HG02981 (cell line): ENCODE data around the gene ZSWIM4.
"Not testable (repeated sequence)": the region's sequence is repeated elsewhere in the genome, so short reads cannot be mapped to it uniquely, and the experiment has no call there.

Experiments
- ATAC-seq: cut with Tn5 transposase; IDR thresholded peaks from one replicate; pipeline ENCODE4 v1.9.1; 2021; ENCODE audit warnings: mild to moderate bottlenecking, moderate library complexity; ENCODE audit not compliant: unreplicated experiment

Gene ZSWIM4

DNA sequence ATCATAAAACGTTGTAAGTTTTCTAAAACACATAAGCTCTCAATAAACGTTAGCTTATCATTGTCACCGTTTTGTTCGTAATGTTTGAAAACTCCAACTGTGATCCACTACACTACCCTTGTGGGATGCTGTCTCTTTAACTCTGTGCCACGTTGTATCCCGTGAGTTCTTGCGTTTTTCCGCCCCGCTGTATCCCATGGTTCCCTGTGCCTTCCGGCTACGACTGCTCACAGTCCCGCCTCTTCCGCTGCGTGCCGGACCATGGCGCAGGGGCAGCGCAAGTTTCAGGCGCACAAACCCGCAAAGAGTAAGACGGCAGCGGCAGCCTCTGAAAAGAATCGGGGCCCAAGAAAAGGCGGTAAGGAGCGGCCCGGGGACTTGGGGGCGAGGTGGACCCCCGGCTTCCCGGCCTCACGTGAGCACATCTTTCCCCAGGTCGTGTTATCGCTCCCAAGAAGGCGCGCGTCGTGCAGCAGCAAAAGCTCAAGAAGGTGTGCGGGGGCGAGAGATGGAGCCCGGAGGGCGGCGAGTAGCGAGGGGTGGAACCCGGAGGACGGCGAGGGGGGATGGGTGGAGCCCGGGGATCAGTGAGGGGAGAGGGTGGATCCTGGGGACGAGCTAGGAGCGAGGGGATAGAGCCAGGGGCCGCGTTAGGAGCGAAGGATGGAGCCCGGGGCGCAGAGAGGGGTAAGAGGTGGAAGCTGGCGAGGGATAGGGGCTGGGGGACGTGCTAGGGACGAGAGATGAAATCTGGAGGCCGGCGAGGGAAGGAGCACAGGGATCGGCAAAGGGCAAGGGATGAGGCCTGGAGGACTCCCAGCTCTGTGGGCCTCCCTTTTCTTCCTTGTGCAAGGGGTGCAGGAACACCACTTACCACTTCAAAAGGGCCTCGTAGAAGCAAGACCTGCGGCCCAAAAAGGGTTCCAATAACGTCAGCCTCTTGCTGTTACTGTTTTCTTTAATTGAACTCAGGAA, 20.7 kb upstream of the ZSWIM4 start, which contains the start of gene C19orf53:
TSS of gene C19orf53 (plus strand) at position 240 of the 975 bp plus-strand sequence. CDS start at position 262, 22 bp downstream.
- peak; percentile 89 for ATAC-seq

DNA sequence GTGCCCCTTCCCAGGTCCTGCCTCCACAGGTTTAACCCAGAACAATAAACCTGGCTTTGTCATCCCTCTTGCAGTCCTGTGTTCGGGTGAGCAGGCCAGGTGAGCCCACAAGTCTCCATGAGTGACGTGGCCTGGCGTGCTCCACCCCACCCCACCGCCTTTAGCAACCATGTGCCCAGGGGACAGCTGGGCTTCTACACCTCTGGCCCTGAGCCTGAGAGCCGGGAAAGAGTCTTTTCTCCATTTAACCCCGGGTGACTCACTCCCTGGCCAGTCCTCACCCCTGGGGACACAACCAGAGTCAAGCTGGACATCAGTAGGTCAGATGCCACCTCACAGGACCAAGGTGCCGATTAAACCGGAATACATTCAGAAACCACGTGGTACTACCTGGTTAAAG, 16.8 kb upstream of the ZSWIM4 start:
- ATAC-seq: no peak

DNA sequence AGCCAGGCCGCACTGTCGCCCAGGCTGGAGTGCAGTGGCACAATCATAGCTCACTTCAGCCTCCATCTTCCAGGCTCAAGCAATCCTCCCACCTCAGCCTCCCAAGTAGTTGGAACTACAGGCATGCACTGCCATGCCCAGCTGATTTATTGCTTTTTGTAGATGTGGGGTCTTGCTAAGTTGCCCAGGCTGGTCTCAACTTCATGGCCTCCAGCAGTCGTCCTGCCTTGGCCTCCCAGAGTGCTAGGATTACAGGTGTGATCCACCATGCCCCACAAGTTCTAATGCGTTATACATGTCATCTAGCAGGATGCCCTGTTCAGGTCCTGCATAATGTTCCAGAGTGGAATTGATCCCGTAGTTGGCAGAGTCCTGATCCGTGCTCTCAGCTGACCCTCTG, 16.4 kb upstream of the ZSWIM4 start:
- ATAC-seq: no peak

DNA sequence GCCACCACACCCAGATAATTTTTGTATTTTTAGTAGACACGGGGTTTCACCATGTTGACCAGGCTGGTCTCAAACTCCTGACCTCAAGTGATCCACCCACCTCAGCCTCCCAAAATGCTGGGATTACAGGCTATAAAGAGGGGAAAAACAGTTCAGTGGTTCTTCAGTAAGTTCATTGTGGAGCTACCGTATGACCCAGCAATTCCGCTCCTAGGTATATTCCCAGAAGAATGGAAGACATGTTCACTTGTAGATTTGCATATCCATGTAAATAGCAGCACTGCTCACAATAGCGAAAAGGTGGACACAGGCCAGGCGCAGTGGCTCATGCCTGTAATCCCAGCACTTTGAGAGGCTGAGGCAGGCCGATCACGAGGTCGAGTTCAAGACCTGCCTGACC, 15.4 kb upstream of the ZSWIM4 start:
- not testable (repeated sequence) for ATAC-seq

DNA sequence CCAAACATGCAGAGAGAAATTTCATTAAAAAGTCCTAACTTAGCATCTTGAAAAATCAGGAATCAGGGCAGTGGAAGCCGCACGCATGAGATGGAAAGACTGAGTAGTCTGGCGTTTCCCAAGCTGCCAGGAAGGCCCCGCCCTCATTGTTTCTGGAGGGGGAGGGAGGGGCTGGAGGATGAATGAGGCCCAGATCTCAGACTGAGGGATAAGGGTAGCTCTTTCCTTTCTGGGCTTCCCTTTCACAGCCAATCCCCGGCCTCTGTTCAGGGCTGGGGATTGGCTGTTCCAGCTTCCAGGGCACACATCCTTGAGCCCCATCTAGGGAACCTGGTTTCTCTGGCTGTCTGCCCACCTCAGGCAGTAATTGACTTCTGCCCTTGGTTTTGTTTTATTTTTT, 13.7 kb upstream of the ZSWIM4 start:
- no peak for ATAC-seq

DNA sequence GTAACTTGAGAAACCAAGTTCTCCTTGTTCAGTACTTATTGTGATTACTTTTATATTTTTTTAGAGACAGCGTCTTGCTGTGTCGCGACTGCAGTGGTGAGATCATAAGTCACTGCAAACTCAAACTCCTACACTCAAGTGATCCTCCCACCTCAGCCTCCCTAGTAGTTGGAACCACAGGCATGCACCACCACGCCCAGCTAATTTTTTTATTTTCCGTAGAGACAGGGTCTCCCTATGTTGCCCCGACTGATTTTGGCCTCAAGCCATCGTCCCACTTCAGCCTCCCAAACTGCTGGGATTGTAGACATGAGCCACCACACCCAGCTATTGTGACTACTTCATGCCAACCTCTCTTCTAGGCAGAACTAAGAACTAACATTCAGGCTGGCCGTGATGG, 12.7 kb upstream of the ZSWIM4 start:
- no peak for ATAC-seq

DNA sequence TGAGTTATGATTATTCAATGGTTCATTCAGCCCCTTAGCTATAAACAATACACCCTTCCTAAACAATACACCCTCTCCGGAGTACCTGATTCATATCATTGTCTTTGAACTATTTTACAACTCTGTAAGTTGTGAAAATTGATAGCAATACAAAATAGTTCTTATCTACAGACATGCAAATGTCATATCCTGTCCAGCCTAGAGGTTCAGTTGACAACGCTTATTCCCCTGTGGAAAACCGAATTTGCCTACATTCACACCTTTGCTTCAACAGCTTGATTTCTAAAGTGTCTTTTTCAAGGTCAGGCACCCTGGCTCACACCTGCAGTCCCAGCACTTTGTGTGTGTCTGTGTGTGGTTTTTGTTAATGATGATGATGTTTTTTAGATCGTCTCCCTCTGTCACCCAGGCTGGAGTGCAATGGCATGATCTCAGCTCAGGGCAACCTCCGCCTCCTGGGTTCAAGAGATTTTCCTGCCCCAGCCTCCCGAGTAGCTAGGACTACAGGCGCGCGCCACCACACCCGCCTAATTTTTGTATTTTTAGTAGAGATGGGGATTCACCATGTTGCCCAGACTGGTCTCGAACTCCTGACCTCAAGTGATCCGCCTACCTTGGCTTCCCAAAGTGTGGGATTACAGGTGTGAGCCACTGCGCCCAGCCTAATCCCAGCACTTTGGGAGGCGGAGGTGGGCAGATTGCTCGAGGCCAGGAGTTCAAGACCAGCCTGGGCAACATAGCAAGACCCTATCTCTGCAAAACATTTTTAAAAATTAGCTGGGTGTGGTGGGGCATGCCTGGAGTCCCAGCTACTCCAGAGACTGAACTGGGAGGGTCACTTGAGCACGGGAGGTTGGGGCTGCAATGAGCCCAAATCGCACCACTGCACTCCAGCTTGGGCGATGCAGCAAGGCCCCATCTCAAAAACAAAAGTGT, 11.4 kb upstream of the ZSWIM4 start:
- ATAC-seq: no peak

DNA sequence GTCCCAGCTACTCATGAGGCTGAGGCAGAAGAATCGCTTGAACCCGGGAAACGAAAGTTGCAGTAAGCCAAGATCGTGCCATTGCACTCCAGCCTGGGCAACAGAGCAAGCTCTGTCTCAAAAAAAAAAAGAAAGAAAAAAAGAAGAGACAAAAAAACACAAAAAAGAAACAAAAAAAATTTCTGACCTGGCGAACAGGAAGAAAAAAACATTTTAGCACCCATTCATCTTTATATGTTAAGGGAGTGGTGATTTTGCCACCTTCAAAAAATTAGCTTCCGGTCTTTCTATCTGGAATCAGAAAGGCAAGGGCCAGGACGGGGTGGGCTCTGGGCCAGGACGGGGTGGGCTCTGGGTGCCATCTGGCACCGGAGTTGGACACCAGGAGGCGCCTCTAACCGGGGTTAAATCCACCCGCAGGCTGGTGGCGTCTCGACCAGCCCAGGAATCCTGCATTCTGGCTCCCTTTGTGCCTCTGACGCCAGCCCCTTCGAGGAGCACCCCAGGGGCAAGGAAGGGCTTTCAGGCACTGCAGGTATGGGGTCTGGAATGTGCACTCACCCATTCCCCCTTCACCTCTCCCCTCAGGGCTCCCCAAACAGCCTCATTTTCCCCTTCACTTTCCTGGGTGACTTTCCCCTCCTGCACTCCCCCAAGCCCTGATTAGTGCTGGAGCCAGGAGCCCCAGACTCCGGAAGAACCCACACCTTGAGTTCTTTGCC, 10.4 kb upstream of the ZSWIM4 start:
- no peak for ATAC-seq

DNA sequence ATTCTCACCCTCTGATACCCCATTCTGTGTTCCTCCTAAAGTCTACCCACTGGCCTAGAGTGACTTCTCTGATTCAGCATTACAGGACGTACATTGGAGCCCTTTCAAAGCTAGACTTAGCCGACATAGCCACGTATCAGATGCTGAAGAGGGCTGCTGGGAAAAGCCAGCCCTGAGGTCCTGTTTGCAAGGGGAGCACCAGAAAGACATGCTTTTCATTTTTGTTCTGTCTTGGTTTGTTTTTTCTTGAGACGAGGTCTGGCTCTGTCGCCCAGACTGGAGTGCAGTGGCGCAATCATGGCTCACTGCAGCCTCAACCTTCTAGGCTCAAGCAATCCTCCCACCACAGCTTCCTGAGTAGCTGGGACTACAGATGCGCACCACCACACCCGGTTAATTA, 6.3 kb upstream of the ZSWIM4 start:
- ATAC-seq: no peak

DNA sequence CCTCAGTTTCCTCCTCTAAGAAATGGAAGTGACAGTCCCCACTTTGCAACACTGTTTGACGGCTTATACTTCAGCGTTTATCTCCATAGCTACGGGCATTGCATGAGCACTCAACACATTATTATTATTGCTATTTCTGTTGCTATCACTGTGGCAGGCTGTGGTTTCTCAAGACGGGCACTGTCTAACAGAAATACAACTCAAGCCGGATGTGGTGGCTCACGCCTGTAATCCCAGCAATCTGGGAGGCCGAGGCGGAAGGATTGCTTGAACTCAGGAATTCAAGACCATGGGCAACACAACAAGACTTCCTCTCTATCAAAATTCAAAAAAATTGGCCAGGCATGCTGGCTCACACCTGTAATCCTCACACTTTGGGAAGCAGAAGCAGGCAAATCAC, 4.9 kb upstream of the ZSWIM4 start:
- no peak for ATAC-seq

DNA sequence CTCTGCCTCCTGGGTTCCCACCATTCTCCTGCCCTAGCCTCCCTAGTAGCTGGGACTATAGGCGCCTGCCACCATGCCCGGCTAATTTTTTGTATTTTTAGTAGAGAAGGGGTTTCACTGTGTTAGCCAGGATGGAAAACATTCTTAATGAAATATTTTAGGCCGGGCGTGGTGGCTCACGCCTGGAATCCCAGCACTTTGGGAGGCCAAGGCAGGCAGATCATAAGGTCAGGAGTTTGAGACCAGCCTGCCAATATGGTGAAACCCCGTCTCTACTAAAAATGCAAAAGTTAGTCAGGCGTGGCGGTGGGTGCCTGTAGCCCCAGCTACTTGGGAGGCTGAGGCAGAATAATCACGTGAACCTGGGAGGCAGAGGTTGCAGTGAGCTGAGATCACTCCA, 1.9 kb upstream of the ZSWIM4 start:
- ATAC-seq: not testable (repeated sequence)

DNA sequence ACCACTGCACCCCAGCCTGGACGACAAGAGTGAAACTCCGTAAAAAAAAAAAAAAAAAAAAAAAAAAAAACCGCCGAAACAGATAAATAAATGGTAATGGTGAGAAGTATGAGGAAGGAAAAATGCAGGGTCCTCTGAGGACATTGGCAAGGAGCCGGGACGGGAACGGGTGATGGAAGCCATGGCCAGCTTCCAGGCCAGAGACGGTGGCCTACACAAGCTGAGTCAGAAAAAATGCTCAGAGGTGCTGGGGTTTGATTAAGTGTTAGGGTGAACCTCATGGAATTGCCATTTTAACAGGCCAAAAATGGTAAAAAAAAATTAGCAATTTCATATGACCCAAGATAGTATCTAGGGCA, 866 bp upstream of the ZSWIM4 start:
- ATAC-seq: no peak

DNA sequence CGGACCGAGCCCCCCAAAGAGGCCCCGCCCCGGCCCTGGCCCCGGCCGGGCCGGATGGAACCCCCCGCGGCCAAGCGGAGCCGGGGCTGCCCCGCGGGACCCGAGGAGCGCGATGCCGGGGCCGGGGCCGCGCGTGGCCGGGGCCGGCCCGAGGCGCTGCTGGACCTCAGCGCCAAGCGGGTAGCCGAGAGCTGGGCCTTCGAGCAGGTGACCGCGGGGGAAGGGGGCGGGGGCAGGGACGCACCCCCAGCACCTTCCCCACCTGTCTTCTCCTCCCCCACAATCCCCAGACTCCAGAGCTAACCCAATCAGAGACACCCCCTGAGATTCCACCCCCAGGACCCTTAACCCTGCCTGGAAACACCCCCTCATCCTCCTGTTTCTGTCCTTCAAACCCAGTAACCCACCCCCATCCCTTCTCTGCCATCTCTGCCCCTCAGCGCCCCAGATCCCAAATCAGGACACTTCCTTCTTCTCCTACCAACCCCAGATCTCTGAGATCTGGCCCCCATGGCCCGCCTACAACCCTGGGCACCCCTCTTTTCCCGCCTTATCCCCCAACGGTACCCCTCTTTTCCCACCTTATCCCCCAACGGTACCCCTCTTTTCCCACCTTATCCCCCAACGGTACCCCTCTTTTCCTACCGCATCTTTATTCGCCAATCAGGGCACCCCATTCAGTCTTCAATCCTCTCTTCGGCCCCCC, 505 bp downstream of the ZSWIM4 start:
- ATAC-seq: peak; percentile 34

DNA sequence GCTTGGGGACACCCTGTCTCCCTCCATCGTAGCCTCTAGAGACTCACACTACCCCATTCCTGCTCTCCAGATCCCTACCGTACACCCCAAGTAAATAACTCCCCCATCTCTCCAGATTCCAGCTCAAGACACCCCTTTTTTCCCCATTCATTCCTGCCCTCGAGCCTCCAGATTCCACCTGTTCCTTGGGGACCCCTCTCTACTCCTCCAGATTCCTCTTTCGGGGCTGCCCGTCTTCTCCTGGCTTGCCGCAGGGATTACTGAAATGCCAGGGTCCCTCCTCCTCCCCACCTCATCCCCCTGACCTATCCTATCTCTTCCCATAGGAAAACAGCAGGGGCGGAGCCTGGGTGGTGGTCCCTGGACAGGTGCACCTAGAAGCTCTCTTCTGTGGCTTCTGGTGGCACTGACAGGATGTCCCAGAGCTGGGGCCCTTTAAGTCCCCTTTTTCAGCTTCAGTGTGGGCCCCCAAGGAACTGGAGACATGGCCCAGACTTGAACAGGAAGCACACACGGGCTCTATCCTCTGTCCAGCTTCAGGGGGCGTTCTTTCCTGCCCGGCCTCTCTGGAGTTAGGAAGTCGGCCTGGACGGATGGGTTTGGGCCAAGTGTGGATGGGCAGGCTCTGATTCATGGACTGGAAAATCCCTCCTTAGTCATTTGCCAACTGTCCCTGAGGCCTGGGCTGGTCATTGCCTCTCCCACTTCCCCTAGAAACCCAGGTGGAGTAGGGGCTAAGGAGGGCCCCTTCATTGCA, 1.2 kb downstream of the ZSWIM4 start:
- ATAC-seq: no peak

DNA sequence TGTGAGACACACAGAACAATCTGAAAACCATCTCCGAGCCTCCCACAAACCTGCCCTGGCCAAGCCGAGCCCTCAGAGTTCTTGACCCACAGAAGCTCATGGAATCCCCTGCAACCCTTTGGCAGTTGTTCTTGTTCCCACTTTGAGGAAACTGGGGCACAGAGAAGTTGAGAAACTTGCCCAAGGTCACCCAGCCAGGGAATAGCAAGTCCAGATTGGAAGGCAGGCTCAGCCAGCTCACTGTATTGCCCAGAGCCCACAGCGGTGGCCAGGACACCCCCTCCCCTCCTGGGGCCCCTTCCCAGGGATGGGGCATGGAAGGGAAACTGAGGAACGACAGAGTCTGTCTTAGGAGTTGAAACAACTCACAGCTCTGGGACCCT, 1.8 kb downstream of the ZSWIM4 start:
- no peak for ATAC-seq

DNA sequence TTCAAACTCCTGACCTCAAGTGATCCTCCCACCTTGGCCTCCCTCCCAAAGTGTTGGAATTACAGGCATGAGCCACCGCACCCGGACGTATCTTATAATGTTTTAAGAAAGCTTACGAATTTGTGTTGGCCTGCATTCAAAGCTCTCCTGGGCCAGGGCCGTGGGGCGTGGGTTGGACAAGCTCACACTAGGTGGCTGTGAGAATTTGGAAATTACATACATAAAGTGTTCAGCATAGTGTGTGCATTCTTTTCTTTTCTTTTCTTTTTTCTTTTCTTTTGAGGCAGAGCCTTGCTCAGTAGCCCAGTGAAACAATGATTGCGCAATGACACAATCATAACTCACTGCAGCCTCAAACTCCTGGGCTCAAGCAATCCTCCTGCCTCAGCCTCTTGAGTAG, 2.6 kb downstream of the ZSWIM4 start:
- no peak for ATAC-seq

DNA sequence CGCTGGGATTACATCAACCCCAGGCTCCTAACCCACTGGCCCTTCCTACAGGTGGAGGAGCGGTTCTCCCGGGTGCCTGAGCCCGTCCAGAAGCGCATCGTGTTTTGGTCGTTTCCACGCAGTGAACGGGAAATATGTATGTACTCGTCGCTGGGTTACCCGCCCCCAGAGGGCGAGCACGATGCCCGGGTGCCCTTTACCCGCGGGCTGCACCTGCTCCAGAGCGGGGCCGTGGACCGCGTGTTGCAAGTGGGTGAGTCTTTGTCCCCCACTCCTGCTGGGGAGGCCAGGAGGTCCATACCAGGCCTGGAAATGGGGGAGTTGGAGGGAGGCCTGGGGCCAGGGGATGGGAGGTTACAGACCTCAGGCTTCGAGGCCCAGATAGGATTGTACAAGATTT, 4.4 kb downstream of the ZSWIM4 start:
- ATAC-seq: no peak

DNA sequence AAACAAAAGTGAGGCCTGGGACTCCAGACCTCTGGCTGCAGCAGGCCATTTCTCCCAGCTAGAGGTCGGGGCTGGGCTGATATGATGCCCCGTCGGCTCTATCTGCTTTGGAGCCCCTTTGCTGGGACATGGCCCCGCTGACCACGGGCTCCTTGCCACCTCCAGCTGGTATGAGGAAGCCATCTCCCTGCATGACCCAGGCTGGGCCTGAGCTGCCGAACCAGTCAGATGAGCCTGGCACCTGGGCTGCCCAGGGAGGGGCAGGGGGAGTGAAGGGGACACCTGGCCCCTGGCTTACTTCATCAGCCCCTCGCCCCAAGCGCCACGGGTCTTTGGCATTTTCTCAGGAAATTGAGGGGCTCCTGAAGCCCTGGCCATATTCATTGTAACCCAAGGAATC, 7.8 kb downstream of the ZSWIM4 start:
- no peak for ATAC-seq

DNA sequence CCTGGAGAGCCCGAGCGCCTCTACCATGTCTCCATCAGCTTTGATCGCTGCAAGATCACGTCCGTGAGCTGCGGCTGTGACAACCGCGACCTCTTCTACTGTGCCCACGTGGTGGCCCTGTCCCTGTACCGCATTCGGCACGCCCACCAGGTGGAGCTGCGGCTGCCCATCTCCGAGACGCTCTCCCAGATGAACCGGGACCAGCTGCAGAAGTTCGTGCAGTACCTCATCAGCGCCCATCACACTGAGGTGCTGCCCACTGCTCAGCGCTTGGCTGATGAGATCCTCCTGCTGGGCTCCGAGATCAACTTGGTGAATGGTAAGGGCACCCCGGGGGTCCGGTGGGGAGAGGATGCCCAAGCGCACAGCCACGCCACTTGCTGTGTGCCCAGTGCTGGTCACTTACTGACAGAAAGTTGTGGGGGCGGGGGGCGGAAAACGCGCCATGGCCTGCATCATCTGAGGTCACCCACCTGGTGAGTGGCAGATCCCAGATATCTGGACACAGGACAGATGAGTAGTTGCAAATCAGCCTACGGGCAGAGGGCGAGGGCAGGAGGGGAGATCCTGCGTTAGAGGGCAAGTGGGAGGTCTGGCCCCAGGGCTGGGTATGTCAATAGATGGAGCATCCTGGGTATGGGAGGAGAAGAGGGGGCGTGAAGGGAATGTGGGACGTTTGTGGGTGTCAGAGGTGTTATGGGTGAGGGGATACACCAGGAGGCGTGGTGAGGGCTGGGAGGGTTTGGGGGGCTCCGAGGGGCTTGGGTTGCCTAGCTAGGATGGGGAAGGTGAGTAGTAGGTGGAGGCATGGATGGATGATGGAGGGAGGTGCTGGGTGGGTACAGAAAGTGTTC, 9.8 kb downstream of the ZSWIM4 start:
- no peak for ATAC-seq
